GM19043 (cell line): ENCODE measurements around the gene APOBEC3C.
A peak's percentile ranks its signal among the peaks of the same experiment; 100 is the strongest.
"Not testable (repeated sequence)": the region's sequence is repeated elsewhere in the genome, so short reads cannot be mapped to it uniquely, and the experiment has no call there.

Source experiments
- ATAC-seq: cut with Tn5 transposase; IDR thresholded peaks from one replicate; pipeline ENCODE4 v1.9.1; 2021; ENCODE audit warnings: low read depth; ENCODE audit not compliant: unreplicated experiment

Gene APOBEC3C

DNA sequence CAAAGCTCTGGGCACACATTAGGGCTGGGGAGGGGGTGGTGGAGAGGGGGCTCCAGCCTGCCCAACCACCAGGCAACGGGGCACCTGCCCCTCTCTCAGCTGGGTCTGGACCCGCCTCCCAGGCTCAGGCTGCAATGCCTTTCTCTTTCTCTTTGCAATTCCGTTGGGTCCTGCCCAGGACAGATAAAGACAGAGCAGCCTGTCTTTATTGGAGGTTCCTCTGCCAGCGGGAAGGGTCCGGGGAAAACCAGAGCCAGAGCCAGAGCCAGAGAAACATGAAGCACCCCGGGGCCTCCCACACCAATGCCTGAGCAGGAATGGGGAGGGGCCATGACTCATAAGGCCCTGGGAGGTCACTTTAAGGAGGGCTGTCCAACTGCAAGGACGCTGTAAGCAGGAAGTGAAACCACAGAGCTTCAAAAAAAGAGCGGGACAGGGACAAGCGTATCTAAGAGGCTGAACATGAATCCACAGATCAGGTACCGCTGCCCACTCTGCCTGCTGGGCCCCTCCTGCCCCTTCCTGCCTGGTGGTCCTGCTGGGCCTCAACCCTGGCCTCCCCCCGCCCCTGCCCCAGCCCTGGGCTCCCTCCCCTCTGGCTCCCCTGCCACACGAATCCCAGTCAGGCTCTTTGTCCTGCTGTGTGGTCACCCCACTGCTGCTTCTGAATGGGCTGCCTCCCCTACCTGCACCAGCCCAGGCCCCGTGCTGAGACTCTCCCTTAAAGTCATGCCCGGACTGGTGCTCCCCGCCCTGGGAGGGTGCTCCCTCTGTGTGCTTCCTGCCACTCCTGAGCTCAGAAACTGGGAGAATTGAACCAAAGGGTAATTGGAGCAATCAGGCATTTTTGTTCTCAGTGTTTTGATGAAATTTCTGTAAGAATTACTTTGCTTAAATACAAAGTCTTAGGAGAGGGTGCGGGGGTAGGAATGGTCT lies 31.8 kb upstream of the APOBEC3C start, which contains the start of gene APOBEC3B:
APOBEC3B (plus strand) TSS at position 356 of the 936 bp plus-strand sequence; CDS start at position 463, 107 bp downstream.
- peak; percentile 65 for ATAC-seq

DNA sequence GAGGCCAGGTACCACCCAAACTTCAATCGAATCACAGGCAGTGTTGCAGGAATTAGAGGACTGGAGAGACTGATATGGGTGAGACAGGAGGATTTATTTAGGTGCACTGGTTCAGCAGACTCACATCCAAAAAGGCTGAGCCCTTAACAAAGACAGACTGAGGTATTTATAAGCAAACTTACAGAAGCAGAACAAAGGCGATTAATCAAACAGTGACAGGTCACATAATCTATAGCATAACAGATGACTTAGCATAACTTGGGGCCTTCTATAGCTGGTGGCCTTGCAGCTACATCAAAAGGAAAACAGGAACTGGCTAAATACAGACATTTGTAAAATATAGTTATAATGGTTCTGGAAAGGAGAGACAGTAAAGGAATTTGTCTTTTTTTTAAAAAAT lies 29.8 kb upstream of the APOBEC3C start:
- ATAC-seq, result no peak

GRCh38 chr22:38984784-38985757 lies 29.0 kb upstream of the APOBEC3C start:
- ATAC-seq, result peak; percentile 42

- ATAC-seq, result no peak
Measured at GRCh38 chr22:38986629-38987028, 27.4 kb upstream of the APOBEC3C start.

- ATAC-seq, result no peak
Measured at GRCh38 chr22:38987171-38987895, 26.7 kb upstream of the APOBEC3C start.

DNA sequence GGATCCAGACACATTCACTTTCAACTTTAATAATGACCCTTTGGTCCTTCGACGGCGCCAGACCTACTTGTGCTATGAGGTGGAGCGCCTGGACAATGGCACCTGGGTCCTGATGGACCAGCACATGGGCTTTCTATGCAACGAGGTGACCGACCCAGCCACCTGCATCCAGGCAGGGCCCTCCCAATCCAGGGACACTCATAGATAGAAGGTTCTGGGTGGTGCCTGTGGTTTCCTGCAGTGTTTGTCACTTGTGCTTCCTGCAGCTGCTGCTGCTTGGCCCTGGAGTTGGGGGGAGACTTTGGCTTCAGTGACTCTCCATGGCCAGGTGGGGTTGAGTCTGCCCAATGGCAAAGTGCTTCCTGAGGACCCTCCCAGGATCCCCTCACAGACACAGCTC lies 24.6 kb upstream of the APOBEC3C start:
- no peak for ATAC-seq

- ATAC-seq, result not testable (repeated sequence)
Measured at GRCh38 chr22:38992871-38993371, 21.1 kb upstream of the APOBEC3C start.

DNA sequence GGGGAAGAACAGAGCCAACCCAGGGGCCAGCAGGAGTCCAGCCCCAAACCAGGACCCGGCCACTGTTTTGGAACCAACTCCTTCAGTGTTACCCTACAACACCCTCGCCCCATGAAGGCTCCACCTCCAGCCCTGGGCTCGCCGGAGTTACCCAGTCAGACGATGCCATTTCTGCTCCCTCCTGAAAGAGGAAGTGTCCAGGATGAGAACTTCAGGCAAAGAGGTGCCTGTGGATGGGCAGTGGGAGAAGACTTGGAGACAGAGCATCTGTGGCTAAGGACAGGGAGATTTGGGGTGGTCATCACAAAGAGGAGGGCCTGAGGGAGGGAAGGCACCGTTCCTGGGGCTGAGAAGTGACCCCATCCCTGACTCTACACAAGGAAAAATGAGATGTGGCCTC lies 18.0 kb upstream of the APOBEC3C start:
- no peak for ATAC-seq

GRCh38 chr22:38997518-38997917 lies 16.5 kb upstream of the APOBEC3C start:
- ATAC-seq, result no peak

DNA sequence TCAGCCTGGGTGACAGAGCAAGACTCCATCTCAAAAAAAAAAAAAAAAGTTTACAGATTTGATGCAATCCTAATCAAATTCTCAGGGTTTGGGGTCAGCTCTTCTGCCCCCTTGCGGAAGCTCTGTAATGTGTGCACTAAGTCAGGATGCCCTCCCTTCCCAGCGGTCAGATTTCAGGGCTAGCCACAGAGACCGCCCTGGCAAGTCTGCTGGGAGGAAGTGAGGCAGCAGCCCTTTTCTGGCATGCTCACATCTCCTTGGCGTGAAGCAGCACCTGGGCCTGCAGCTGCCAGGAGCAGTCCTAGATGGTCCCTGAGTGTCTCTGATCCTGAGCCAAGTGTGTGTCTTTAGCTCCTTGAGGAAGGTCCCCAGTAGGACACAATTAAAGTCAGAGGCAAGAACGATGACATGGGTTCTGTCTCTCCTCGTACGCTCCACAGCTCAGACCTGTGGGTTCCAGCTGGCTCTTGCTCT lies 10.9 kb upstream of the APOBEC3C start:
- no peak for ATAC-seq

- no peak for ATAC-seq
Measured at GRCh38 chr22:39007177-39007576, 6.9 kb upstream of the APOBEC3C start.

GRCh38 chr22:39008271-39008850 lies 5.7 kb upstream of the APOBEC3C start:
- not testable (repeated sequence) for ATAC-seq

DNA sequence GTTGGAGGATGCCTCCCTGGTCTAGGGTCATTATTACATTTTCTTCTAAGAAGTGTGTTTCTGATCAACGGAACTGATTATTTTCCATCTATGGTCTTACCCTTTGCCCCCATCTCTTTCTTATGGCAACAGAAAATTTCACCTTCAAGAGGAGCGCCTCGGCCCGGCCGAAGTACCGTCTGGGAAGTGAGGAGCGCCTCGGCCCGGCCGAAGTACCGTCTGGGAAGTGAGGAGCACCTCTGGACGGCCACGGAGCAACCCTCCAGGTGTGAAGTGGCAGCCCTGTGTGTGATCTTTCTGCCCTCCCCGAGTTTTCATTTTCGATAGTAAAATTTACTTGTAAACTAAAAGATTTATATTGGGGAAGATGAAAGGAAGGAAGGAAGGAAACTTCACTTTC lies 3.1 kb upstream of the APOBEC3C start:
- ATAC-seq, result no peak

GRCh38 chr22:39012533-39013511 lies 1.2 kb upstream of the APOBEC3C start:
- ATAC-seq, result no peak

- ATAC-seq, result not testable (repeated sequence)
Measured at GRCh38 chr22:39013561-39013941, 506 bp upstream of the APOBEC3C start.

GRCh38 chr22:39014723-39015121 lies 665 bp downstream of the APOBEC3C start:
- ATAC-seq, result not testable (repeated sequence)

DNA sequence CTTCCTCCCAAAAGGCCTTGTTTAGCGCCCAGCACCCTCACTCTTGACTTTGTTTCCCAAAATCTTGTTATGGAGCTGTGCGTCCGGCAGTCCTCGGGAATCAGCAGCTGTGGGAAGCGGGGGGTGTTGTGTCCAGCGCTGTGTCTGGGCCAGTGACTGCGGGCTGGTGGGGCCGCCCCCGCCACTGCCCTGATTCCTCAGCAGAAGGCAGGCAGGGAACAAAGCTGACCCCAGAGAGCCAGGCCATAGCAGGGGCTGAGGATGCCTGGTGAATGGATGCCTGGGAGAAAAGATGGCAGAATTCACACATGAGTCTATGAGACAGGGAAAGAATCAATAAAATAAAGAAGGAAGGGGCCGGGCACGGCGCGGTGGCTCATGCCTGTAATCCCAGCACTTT lies 2.5 kb downstream of the APOBEC3C start:
- ATAC-seq, result no peak

DNA sequence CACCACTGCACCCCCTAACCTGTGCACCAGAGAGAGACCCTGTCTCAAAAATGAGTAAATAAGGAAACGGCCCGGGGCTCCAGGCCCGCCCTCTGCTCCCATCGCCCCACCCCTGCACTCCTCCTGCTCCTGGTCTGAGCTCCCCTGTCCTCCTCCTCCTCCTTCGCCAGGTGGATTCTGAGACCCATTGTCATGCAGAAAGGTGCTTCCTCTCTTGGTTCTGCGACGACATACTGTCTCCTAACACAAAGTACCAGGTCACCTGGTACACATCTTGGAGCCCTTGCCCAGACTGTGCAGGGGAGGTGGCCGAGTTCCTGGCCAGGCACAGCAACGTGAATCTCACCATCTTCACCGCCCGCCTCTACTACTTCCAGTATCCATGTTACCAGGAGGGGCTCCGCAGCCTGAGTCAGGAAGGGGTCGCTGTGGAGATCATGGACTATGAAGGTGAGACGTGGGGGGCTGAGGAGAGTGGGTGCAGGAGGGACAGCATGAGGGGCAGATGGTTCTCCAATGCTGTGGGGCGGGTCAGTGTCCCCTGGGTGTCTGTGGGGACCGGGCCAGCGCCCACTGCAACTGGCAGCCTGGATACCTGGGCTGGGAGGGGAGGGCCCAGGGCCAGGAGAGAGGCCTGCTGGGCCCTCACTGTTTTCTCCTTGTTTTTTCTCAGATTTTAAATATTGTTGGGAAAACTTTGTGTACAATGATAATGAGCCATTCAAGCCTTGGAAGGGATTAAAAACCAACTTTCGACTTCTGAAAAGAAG lies 3.7 kb downstream of the APOBEC3C start:
- ATAC-seq, result no peak
